CD4-positive, alpha-beta T cell (primary cell): ENCODE data around the gene NOX4. TPM values are rescaled to one million over a fixed set of nuclear protein-coding genes. Genes with fewer than 3 reads are reported as not detected.

ENCODE experiments used
- ATAC-seq: fragments of 200-7000 bp; cut with Tn5 transposase; one replicate; pipeline ENCODE4 v1.10.0; 2022; ENCODE audit warnings: mild to moderate bottlenecking; ENCODE audit not compliant: poor library complexity
- CTCF ChIA-PET: fragments of 350-600 bp; sonication (Branson Sonifier 250); formaldehyde crosslinking; loops from one replicate; lab custom pipeline; 2021; ENCODE audit warnings: antibody characterized with exemption, inconsistent platforms; lab: Charles Lee
- POLR2A ChIA-PET: fragments of 350-600 bp; sonication (Branson Sonifier 250); formaldehyde crosslinking; loops from one replicate; lab custom pipeline; 2021; ENCODE audit warnings: antibody characterized with exemption, inconsistent platforms; lab: Charles Lee
- DNase-seq, 14 experiments: peaks; one replicate each; pipeline ENCODE4 v3.0.0-alpha.2; 2013 to 2020; ENCODE audit warnings: mixed read lengths in 2 of 14
- H3K27ac ChIP-seq, 2 donors: one replicate each; pipeline versions ENCODE4 v1.5.1 to v1.7.0; 2013; ENCODE audit warnings: low read length in 2 of 2, low read depth in 1 of 2, mild to moderate bottlenecking in 1 of 2
- H3K27me3 ChIP-seq, 2 experiments: 1 replicate in 1 of 2; 2 replicates in 1 of 2; pipeline versions ENCODE4 v1.6.1 to v1.7.0; 2013; ENCODE audit warnings: low read length in 2 of 2, control low read depth in 1 of 2, mild to moderate bottlenecking in 1 of 2, moderate library complexity in 1 of 2; ENCODE audit not compliant: insufficient read depth in 2 of 2, control insufficient read depth in 1 of 2
- H3K36me3 ChIP-seq: one replicate; pipeline ENCODE4 v1.6.1; 2013; ENCODE audit warnings: low read length, control low read depth; ENCODE audit not compliant: insufficient read depth
- H3K4me1 ChIP-seq: one replicate; pipeline ENCODE4 v1.6.1; 2013; ENCODE audit warnings: low read length, control low read depth; ENCODE audit not compliant: insufficient read depth
- H3K4me3 ChIP-seq: one replicate; pipeline ENCODE4 v1.5.1; 2013; ENCODE audit warnings: mild to moderate bottlenecking, low read length, moderate library complexity
- H3K9me3 ChIP-seq, 2 experiments: 1 replicate in 1 of 2; 2 replicates in 1 of 2; pipeline versions ENCODE4 v1.6.1 to v1.7.0; 2013; ENCODE audit warnings: low read length in 2 of 2, mild to moderate bottlenecking in 2 of 2, control low read depth in 1 of 2, moderate library complexity in 1 of 2; ENCODE audit not compliant: control insufficient read depth in 1 of 2, insufficient read depth in 1 of 2
- H3K27ac Mint-ChIP-seq: one replicate; pipeline ENCODE4 v1.8.0; 2020; ENCODE audit warnings: mixed read lengths
- H3K27me3 Mint-ChIP-seq: one replicate; pipeline ENCODE4 v1.8.0; 2021; ENCODE audit warnings: mixed read lengths
- H3K36me3 Mint-ChIP-seq: one replicate; pipeline ENCODE4 v1.8.0; 2021; ENCODE audit warnings: low read depth, mixed read lengths
- H3K4me1 Mint-ChIP-seq: one replicate; pipeline ENCODE4 v1.8.0; 2021; ENCODE audit warnings: low read depth, mixed read lengths
- H3K4me3 Mint-ChIP-seq: one replicate; pipeline ENCODE4 v1.8.0; 2020; ENCODE audit warnings: mild to moderate bottlenecking, mixed read lengths
- H3K9me3 Mint-ChIP-seq: one replicate; pipeline ENCODE4 v1.8.0; 2020; ENCODE audit warnings: mixed read lengths
- CTCF ChIP-seq: fragments of 200-600 bp; IDR thresholded peaks from one replicate; pipeline ENCODE4 v1.8.0; 2022; ENCODE audit warnings: antibody characterized with exemption, mild to moderate bottlenecking
- intact Hi-C, 2 experiments: fragments of 100-400 bp; cut with DNase I in 1 of 2; cut with micrococcal nuclease in 1 of 2; formaldehyde crosslinking; loops; one replicate each; pipeline versions ENCODE4 v1.15.1 to v1.9.0; 2023 to 2025; cut with DNase I, micrococcal nuclease
- total RNA-seq, 174 experiments: library from RNA in 2 of 174; stranded (reverse) in 2 of 174; gene quantifications; one replicate each; pipeline ENCODE4 v1.2.3 and lab custom pipeline; 2021 to 2026

Gene NOX4
- total RNA-seq, 2 experiments from 2014 or later: not detected

DNA sequence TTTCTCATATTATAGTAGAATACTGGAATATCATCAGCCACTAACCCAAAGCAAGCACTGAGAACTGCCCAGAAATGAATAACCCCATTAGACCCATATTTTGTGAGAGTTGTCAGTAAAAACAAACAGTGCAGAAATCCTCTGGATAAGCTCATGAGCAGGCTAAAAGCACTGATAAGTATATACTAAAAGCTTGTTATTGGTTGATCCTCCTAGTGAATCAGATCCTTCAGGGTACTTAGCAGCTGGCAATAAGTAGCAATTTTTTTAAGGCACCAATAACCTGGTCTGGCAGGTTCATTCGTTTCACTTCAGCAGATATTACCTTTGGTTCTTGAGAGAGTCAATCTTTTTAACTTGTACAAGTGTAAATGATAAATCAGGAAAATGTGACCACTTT is 1.2 kb downstream of the NOX4 start:
- Histone ChIP-seq H3K4me1 (no peaks in the 10 kb centered on the region), H3K9me3 (peaks cover 0 to 11% of the 10 kb centered on the region in 2 experiments), H3K36me3 (no peaks in the 10 kb centered on the region), H3K27ac (no peak overlapping the region), H3K4me3 (no peak overlapping the region), H3K27me3 (peaks cover 0 to 4% of the 10 kb centered on the region in 2 experiments)
- no peaks in the 10 kb centered on the region for H3K4me1 Mint-ChIP-seq
- no peaks in the 10 kb centered on the region for H3K9me3 Mint-ChIP-seq
- TF ChIP-seq CTCF: no peak
- H3K4me3 Mint-ChIP-seq: no peak overlapping the region
- peaks cover 37% of the 10 kb centered on the region for H3K27me3 Mint-ChIP-seq
- DNase-seq (no peak), ATAC-seq (no peak)
- H3K27ac Mint-ChIP-seq: no peak overlapping the region
- ChIA-PET POLR2A (no interaction called here), CTCF (no interaction called here)
- intact Hi-C loops: no loop called here
- no peaks in the 10 kb centered on the region for H3K36me3 Mint-ChIP-seq

DNA sequence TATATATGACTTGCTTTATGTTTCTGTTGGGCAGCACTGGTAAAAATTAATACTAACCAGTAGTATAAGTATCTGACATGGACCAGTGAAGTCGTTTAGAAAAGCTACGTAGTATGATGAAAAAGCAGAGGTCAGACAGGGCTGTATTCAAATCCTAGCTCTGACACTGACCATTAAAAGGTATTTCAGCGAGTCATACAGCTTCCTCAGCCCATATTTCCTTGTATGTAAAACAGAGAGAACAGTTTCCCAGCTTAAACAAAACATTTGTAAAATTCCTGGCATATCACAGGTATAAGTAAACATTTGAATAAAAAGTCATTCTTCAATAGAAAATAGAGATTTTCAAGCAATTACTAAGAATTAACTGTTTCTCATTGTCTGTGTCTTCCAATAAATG is 4.2 kb downstream of the NOX4 start:
- H3K9me3 ChIP-seq: peaks cover 0 to 6% of the 10 kb centered on the region in 2 experiments
- Mint-ChIP-seq H3K36me3 (no peaks in the 10 kb centered on the region), H3K27ac (no peak overlapping the region), H3K4me3 (no peak overlapping the region), H3K27me3 (peaks cover 27% of the 10 kb centered on the region), H3K9me3 (no peaks in the 10 kb centered on the region), H3K4me1 (no peaks in the 10 kb centered on the region)
- no peaks in the 10 kb centered on the region for H3K36me3 ChIP-seq
- TF ChIP-seq CTCF: no peak
- ChIA-PET CTCF (no interaction called here), POLR2A (no interaction called here)
- no peaks in the 10 kb centered on the region for H3K27me3 ChIP-seq
- DNase-seq (no peak), ATAC-seq (no peak)
- no peak overlapping the region for H3K27ac ChIP-seq
- no peak overlapping the region for H3K4me3 ChIP-seq
- H3K4me1 ChIP-seq: no peaks in the 10 kb centered on the region
- intact Hi-C loops: no loop called here

DNA sequence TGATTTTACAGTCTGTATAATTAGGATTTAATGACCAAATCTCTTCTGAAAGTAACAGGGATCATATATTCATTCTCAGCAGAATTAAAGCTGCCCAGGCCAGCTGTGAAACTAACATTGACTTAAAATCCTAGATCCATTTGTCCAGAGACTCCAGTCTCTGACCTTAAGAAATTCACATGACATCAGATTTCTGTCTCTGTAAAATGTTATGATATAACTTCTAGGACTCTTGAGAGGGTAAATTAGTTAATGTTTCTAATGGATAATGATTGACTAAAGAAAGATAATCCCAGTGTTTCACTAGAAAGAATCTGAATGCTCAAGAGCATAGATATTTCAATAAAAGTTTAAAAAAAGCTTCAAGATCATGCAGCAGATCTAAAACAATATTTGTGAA is 6.3 kb downstream of the NOX4 start:
- H3K27ac Mint-ChIP-seq: no peak overlapping the region
- no peaks in the 10 kb centered on the region for H3K9me3 Mint-ChIP-seq
- no peak overlapping the region for H3K27ac ChIP-seq
- peaks cover 11% of the 10 kb centered on the region for H3K27me3 Mint-ChIP-seq
- H3K4me3 ChIP-seq: no peak overlapping the region
- POLR2A ChIA-PET: no interaction called here
- H3K4me1 Mint-ChIP-seq: no peaks in the 10 kb centered on the region
- no peak overlapping the region for H3K4me3 Mint-ChIP-seq
- intact Hi-C loops: no loop called here
- no peaks in the 10 kb centered on the region for H3K27me3 ChIP-seq
- no peak for TF ChIP-seq CTCF
- no peaks in the 10 kb centered on the region for H3K9me3 ChIP-seq
- no peaks in the 10 kb centered on the region for H3K36me3 Mint-ChIP-seq
- no peak for DNase-seq
- H3K36me3 ChIP-seq: no peaks in the 10 kb centered on the region
- CTCF ChIA-PET: no interaction called here
- ATAC-seq: no peak
- H3K4me1 ChIP-seq: no peaks in the 10 kb centered on the region
